AG04449 (cell line): Measurements from ENCODE around the gene UBA6.
A peak's percentile ranks its signal among the peaks of the same experiment; 100 is the strongest.

Experiments used
- CTCF ChIA-PET: fragments of 350-600 bp; formaldehyde crosslinking; extraction: SDS; loops from one replicate; lab custom pipeline; 2021; ENCODE audit warnings: antibody characterized with exemption; lab: Yijun Ruan, JAX
- POLR2A ChIA-PET: fragments of 400-600, 350-600 bp; formaldehyde crosslinking; extraction: SDS; loops from one replicate; lab custom pipeline; 2020; ENCODE audit warnings: antibody characterized with exemption, inconsistent platforms; lab: Yijun Ruan, JAX
- DNase-seq: peaks from one replicate; pipeline ENCODE4 v3.0.0-alpha.2; 2010; ENCODE audit warnings: low read depth, low spot score
- H3K4me3 ChIP-seq: 2 replicates; pipeline ENCODE4 v1.5.1; 2011; ENCODE audit warnings: low read depth, mild to moderate bottlenecking, control low read depth, low read length
- TF ChIP-seq, protein P1 (sequence below): IDR thresholded peaks from one replicate; pipeline ENCODE4 v1.5.1; 2011; ENCODE audit warnings: mild to moderate bottlenecking, moderate library complexity, low read length, control low read depth, inconsistent platforms; ENCODE audit not compliant: insufficient read depth; ENCODE audit errors: missing control alignments

Gene UBA6

DNA sequence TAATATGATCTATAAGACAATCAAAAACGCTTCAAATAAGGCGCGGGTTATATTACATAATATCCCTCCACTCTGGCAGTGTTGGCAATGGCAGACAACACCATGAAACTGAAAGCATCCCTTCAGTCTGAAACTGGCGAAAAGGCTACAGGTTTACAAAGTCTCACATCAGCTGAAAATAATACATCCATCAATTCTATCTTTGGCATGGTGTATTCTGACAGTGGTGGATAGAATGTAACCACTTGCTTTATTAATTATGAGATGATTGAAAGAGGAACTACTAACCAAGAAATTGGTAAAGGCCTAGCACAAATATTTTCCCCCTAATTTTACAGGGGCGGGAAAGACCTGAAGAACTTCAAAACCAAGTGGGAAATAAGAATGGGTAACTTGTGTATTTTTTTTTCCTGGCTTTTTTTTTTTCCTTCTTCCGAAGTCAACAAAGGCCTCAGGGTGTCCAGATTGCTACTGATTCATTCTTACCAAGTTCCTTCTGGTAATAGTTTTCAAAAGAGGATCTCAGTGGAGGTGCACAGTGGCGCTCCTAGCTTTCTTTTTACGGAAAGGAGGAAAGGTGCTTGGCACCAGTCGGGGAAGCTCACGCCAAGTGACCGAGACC lies 728 bp downstream of the UBA6 start:
- TF ChIP-seq, protein P1, sequence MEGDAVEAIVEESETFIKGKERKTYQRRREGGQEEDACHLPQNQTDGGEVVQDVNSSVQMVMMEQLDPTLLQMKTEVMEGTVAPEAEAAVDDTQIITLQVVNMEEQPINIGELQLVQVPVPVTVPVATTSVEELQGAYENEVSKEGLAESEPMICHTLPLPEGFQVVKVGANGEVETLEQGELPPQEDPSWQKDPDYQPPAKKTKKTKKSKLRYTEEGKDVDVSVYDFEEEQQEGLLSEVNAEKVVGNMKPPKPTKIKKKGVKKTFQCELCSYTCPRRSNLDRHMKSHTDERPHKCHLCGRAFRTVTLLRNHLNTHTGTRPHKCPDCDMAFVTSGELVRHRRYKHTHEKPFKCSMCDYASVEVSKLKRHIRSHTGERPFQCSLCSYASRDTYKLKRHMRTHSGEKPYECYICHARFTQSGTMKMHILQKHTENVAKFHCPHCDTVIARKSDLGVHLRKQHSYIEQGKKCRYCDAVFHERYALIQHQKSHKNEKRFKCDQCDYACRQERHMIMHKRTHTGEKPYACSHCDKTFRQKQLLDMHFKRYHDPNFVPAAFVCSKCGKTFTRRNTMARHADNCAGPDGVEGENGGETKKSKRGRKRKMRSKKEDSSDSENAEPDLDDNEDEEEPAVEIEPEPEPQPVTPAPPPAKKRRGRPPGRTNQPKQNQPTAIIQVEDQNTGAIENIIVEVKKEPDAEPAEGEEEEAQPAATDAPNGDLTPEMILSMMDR: no peak
- POLR2A ChIA-PET: interaction anchor here (1.1 to 2.1 kb wide), 2 partner anchors 12 to 14 kb away, joined by 4 to 7 read pairs; no protein-coding TSS in a partner anchor
- CTCF ChIA-PET: interaction anchor here (1.8 to 2.7 kb wide), 3 partner anchors 11 to 46 kb away, joined by 6 to 17 read pairs (median 7); no protein-coding TSS in a partner anchor
- no peak for DNase-seq
- H3K4me3 ChIP-seq: peak overlapping the region; percentile 84

DNA sequence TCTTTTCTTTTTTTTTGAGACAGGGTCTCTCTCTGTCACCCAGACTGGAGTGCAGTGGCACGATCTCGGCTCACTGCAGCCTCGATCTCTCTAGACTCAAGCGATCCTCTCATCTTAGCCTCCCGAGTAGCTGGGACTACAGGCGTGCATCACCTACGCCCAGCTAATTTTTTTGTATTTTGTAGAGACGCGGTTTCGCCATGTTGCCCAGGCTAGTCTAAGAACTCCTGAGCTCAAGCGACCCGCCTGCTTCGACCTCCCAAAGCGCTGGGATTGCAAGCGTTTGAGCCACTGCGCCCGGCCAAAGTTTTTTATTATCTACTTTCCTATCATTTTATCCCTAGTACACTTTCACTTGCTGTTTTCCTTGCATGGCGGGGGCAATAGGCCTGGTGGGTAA lies 1.4 kb downstream of the UBA6 start:
- DNase-seq: no peak
- ChIA-PET CTCF (interaction anchor here (1.8 to 2.7 kb wide), 3 partner anchors 11 to 47 kb away, joined by 6 to 17 read pairs (median 7); no protein-coding TSS in a partner anchor), POLR2A (interaction anchor here (2.1 kb wide), 1 partner anchor 12 kb away, joined by 7 read pairs; no protein-coding TSS in a partner anchor)
- H3K4me3 ChIP-seq: peak overlapping the region; percentile 84
- TF ChIP-seq, protein P1: no peak

DNA sequence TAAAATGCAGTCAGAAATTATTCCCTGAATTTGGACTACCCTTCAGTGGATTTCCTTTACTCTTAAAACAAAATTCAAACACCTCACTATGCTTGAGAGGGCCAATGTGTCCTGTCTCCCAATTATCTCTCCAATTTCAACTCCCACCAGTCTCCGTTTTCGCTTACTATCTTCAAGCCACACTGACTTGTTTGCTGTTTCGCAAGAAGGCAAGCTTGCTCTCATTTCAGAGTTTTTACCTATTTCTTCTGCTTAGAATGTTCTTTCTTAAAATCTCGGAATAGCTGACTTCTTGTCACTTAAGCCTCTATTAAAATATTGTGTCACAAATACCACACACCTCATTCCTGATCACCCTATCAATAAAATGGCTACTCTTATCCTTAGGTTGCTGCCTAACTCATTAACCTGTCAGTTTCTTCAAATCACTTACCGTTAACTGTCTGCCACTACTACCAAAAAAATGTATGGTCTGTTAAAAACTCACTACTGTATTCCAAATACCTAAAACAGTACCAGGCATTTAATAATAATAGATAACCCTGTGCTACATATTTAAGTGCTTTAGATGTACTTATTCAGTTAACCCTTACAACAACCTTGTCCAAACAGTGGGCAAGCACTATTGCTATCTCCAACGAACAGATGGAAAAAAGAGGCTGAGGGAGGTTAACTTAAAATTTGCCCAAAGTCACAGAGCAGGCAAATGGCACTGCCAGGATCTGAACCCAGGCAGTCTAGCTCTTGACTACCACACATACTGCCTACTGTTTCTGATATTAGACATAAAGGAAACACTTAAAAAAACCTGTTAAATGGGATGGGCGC lies 2.9 kb downstream of the UBA6 start:
- no peak for DNase-seq
- TF ChIP-seq, protein P1: no peak
- H3K4me3 ChIP-seq: no peak overlapping the region
- ChIA-PET POLR2A (no interaction called here), CTCF (interaction anchor here (1.1 to 2.3 kb wide), 2 partner anchors 13 to 48 kb away, joined by 3 to 6 read pairs; no protein-coding TSS in a partner anchor)

DNA sequence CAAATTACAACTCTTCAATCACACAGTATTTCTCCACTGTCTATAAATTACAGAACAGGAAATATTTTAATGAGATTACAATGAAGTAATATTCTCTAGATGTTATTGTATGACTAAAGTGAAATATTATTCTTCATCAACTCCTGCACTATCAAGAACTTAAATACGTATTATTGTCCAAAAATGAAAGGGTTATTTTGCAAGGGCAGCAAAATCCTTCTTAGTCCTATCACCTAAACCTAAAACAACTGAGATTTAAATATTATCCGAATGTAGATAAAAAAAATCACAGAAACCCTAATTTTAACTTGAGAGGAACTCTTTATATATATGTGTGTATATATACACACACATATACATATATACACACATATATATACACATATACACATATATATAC lies 4.9 kb downstream of the UBA6 start:
- POLR2A ChIA-PET: no interaction called here
- TF ChIP-seq, protein P1: no peak
- H3K4me3 ChIP-seq: no peak overlapping the region

DNA sequence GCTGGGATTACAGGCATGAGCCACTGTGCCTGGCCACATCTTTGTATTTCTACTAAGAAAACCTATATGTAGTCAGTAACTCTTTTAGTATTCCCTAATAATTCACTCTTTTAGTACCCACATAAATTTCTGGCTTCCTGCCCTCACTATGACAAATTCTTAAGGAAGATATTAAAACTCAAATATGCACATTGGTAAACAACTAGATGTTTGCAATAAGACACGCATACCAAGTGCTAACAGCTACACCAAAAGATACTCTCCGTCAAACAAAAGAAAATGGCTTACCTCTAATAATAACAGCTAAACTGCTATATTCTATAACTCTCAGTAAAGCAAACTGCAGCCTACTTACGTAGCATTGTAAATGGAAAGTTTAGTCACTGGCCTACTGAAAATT lies 6.3 kb downstream of the UBA6 start:
- TF ChIP-seq, protein P1: no peak
- no peak overlapping the region for H3K4me3 ChIP-seq
- POLR2A ChIA-PET: no interaction called here
- CTCF ChIA-PET: no interaction called here
- no peak for DNase-seq

More for the DNA sequence above, 4.9 kb downstream of the UBA6 start:
- DNase-seq: no peak
- CTCF ChIA-PET: no interaction called here

DNA sequence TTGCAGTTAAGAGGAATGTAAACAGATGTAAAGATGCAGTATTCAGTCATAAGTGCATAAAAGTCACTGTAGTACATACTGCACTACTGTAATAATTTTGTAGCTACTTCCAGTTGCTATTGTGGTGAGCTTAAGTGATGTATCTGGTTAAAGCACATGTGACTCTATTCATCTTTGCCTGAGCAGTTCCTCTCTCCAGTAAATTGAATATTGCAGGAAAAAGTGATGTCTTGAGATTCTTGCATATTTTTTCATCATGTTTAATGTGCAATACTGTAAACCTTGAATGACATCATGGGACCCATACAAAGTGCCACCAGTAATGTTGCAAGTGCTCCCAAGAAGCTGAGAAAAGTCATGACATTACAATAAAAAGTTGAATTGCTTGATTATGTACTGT lies 9.6 kb downstream of the UBA6 start:
- no peak for DNase-seq
- ChIA-PET POLR2A (no interaction called here), CTCF (no interaction called here)
- H3K4me3 ChIP-seq: no peak overlapping the region
- TF ChIP-seq, protein P1: no peak
